ENCODE results near the gene TBC1D8.

- TF ChIP-seq SUZ12 (IDR thresholded peaks at IDR 0.05; ENCODE audit: low read length) (no peak), JUND (IDR thresholded peaks at IDR 0.05; ENCODE audit: low read length) (no peak), CTCF (IDR thresholded peaks at IDR 0.05; ENCODE audit: control extremely low read depth in 1 of 3, insufficient read depth in 1 of 3, low read depth in 1 of 3, low read length in 3 of 3) (no peak), POLR2AphosphoS5 (IDR thresholded peaks at IDR 0.05; ENCODE audit: low read depth, low read length) (no peak), RNF2 (IDR thresholded peaks at IDR 0.05; ENCODE audit: borderline replicate concordance, low read depth, low read length, missing control alignments, poor library complexity, severe bottlenecking) (no peak), ATF3 (IDR thresholded peaks at IDR 0.05; ENCODE audit: insufficient read depth, low read depth, low read length) (no peak)
These were observed 3.2 kb downstream of the TBC1D8 start for GRCh38 chr2:101147971-101148370.
